HT1080 (cell line): ENCODE data around the gene STYXL2. TPM values are rescaled to one million over a fixed set of nuclear protein-coding genes. Genes with fewer than 3 reads are reported as not detected.

Source experiments
- DNase-seq: peaks from one replicate; pipeline ENCODE4 v3.0.0-alpha.2; 2015; ENCODE audit warnings: low read depth
- polyA plus RNA-seq, 2 experiments: library from polyadenylated mRNA; depleted of rRNA; stranded (reverse); fragments of >200 nt; gene quantifications; 2 replicates each; pipeline ENCODE4 v1.2.3, GENCODE V29; 2015
- total RNA-seq: library from RNA; depleted of rRNA; stranded (reverse); fragments of >200 nt; shearing (Covaris generic); gene quantifications from 2 replicates; pipeline ENCODE4 v1.2.3, GENCODE V29; 2014; rRNA removed

Gene STYXL2
- total RNA-seq, result 0.07 and 0.14 TPM in 2 replicates
- not detected in 2 replicates for polyA plus RNA-seq (2015; cell fraction: cytosol; rRNA removed)
- not detected in 2 replicates for polyA plus RNA-seq (2015; cell fraction: nucleus; rRNA removed)

GRCh38 chr1:167093846-167094516 is at the start of gene STYXL2:
Gene STYXL2, plus strand, starts transcription at chr1:167094075. Its CDS starts 775 bp downstream, at chr1:167094850.
- no peak for DNase-seq

DNA sequence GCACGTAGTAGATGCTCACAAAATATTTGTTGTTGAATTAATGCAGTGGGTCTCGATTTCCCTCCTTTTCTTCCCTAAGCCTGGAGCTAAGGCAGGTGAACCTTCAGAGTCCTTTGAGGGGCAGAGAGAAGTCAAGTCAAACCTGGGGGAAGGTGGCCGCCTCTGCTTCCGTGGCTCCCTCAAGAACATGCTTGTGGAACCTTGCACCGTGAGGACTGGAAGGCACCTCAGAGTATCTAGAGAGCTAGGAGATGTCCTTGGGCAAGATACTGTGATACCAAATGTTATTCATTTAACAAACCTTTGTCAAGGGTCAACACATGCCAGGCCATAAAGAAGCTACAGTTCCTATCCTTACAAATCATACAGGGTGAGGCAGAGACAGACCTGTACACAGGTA is 42.0 kb upstream of the STYXL2 start:
- DNase-seq, result no peak

DNA sequence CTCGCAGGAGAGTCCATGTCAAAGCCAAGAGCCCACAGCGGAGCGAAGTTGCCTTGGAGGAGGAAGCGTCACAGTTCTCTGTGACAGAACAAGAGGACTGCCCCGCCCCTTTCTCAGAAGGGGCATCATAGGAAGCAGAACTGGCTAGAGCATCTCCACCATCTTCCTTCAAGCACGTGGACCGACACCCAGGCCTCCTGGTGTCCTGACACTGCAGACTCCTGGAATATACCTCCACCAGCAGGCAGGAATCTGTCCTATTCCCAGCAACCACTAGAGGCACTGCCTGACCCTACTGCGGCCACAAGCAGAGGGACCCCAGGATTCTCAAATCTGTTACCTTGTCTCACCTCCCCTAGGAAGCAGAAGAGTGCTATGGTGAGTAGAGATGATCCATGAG is 41.5 kb upstream of the STYXL2 start:
- DNase-seq, result no peak

- peak; percentile 57 for DNase-seq
Measured at GRCh38 chr1:167054531-167054930, 39.3 kb upstream of the STYXL2 start.

GRCh38 chr1:167054946-167055630 is 38.8 kb upstream of the STYXL2 start:
- peak; percentile 61 for DNase-seq

- DNase-seq, result no peak
Measured at GRCh38 chr1:167056529-167057231, 37.2 kb upstream of the STYXL2 start.

DNA sequence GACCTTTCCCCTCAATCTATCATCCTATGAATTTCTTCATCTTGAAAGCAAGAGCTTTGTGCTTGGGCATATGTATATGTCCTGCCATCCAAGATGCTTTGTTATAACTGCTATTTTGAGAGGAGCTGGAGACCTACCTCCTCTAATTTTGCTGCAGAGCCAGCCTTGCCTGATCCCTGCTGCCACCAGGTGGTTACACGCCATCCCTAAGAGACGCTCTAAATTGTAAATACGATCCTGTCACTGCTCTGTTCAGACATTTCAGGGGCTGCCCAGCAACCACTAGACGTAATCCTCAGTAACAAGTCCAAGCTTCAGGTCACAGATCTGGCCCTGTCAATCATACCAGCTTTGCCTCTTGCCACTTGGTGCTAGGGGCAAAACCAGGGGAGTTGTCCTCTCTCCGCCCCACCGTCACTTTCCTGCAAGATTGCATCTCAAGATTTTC is 36.6 kb upstream of the STYXL2 start:
- peak; percentile 84 for DNase-seq

GRCh38 chr1:167059045-167059808 is 34.6 kb upstream of the STYXL2 start:
- DNase-seq, result peak; percentile 80

- no peak for DNase-seq
Measured at GRCh38 chr1:167059809-167060107, 34.1 kb upstream of the STYXL2 start.

GRCh38 chr1:167060141-167061072 is 33.5 kb upstream of the STYXL2 start:
- no peak for DNase-seq

- DNase-seq, result no peak
Measured at GRCh38 chr1:167061073-167061464, 32.8 kb upstream of the STYXL2 start.

DNA sequence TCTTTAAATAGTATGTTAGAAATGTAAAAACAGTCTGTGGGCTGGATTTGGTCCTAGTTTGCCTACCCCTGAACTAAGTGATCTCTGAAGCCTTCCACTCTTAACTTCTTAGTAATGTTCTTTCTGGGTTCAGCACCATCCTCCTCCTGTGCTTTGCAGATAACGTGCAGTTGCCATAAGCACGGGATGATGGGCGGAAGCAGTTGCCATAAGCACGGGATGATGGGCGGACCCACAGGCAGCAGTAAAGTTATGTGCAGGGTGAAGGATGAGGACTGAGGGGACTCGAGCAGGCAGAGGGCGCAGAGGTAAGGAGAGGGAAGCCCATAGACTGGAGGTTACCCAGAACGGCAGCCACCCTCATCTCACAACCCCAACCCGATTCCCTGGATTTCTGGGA is 29.3 kb upstream of the STYXL2 start:
- DNase-seq, result no peak

- no peak for DNase-seq
Measured at GRCh38 chr1:167065471-167065870, 28.4 kb upstream of the STYXL2 start.

GRCh38 chr1:167066333-167067122 is 27.3 kb upstream of the STYXL2 start:
- peak; percentile 64 for DNase-seq

DNA sequence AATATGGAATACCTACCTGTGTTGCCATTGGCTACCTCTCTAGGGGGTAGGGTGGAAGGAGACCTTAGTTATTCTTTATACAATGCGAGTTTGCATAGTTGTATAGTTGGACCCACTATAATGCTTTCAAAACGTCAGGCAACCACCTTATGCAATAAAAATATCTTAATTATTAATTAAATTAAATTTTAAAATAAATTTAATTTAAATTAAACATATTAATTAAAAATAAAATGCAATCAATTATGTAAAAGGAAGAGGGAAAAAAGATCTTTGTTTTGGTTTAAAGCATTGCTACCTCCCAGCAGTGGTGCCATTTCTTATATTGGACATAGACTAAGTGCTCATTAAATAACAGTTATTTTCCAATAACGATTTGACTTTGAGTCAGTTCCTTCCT is 26.0 kb upstream of the STYXL2 start:
- no peak for DNase-seq

DNA sequence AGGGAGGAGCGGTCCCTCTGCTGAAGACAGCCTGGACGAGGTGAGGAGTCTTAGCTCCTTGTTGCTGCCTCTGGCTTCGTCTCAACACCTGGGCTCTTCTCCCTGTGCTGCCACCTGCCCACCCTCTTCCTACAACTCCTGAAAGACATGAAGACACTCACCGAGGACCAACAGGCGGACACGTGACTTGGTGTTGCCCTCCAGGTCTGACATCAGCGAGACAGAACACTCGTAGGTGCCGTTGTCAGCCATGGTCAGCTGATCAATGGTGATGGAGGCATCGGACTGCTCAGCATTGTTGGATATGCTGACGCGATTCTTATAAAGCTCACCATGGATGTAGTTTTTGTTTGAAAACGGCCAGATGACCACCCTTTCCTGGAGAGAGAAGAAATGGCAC is 25.1 kb upstream of the STYXL2 start:
- DNase-seq, result no peak

DNA sequence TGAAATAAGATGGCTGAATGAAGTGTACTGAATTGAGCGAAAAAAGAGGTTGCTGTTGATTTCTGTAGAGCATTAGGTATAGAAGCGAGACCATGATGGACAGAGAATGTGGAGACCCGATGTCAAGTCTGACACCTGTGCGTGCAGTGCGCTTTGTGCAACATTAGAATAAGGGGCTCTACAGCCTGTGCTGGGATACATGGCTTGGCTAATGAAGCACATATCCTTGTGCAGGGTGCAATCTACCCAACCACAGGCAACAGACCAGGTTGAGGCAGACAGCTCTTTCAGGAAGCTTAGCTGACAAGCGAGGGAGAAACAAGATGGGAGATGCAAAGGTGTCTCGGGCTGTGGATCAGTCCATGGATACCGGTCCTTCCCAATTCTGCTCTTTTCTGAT is 22.6 kb upstream of the STYXL2 start:
- DNase-seq, result no peak

GRCh38 chr1:167076136-167076710 is 17.7 kb upstream of the STYXL2 start:
- no peak for DNase-seq
